HT1080 (cell line): ENCODE measurements around the gene UGGT2. TPM values are rescaled to one million over a fixed set of nuclear protein-coding genes. Genes with fewer than 3 reads are reported as not detected.
A peak's percentile ranks its signal among the peaks of the same experiment; 100 is the strongest.
"Not testable (repeated sequence)": the region's sequence is repeated elsewhere in the genome, so short reads cannot be mapped to it uniquely, and the experiment has no call there.

Experiments used
- DNase-seq: peaks from one replicate; pipeline ENCODE4 v3.0.0-alpha.2; 2015; ENCODE audit warnings: low read depth
- total RNA-seq: library from RNA; depleted of rRNA; stranded (reverse); fragments of >200 nt; shearing (Covaris generic); gene quantifications from 2 replicates; pipeline ENCODE4 v1.2.3, GENCODE V29; 2014

The UGGT2 gene
- total RNA-seq, 1 experiment from 2014 or later = 24.5 TPM

DNA sequence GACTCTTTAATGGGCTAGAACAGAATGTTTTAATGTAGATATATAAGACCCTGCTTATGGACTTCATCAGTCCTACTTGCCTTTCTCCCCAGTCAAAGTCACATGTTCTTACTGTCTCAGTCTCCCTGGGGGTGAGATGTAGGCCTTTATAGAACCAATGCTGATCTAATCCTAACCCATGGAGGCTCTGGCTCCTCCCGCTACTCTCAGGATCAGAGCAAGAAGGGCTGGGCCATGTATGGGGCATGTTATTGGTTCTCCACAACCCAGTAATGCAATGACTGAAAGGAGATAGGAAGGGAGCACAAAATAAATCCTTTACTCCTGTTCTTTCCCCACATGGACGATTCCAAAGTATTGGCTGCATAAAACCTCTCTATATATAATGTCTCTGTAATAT, 82.3 kb downstream of the UGGT2 start:
- no peak for DNase-seq

DNA sequence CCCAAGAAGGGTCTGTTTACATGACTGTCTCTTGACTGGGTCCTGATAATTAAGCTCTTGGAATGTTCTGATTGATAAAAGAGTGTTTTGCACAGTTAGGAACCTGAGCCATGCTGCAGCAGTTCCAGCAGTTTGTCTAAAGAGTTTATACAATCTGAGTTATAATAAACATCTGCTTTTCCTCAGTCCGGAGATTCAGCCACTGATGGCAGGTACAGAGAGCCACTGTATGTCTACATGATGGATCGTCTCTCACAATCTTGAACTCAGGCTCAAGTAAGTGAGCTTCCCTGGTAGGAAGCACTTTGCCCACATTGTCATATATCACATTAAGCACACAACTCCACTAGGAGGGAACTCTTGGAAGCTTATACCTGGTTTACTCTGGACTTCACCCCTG, 84.3 kb downstream of the UGGT2 start:
- no peak for DNase-seq

DNA sequence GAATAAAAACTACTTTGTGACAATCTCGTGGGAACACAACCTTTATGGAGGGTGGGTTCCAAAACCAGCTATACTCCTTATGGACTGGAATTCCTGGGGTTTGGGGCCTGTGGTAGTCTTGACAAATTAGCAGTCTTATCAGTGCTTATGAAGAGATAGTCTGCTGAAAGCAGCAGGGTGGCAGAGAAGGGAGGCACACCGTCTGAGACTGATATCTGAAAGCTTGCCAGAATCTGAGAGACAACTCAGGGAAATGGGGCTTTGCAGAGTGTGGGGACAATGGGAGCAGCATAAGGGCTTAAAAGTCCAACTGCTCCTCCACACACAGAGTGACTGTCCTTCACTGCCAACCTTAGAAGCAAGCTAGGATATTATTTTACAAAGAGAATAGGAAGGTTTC, 95.9 kb downstream of the UGGT2 start:
- no peak for DNase-seq

DNA sequence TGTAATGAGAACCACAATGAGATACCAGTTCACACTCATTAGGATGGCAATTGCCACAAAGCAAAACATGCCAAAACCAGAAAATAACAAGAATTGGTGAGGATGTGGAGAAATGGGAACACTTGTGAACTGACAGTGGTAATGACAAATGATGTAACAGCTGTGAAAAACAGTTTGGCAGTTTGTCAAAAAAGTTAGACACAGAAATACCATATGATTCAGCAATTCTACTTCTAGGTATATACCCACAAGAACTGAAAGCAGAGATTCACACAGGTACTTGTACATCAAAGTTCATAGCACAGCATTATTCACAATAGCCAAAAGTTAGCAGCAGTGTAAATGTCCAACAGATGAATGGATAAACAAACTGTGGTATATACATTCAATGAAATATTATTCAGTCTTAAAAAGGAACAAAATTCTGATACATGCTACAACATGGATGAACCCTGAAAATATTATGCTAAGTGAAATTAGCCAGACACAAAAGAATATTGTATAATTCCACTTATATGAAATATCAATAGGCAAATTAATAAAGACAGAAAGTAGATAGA, 96.5 kb downstream of the UGGT2 start:
- peak; percentile 30 for DNase-seq

DNA sequence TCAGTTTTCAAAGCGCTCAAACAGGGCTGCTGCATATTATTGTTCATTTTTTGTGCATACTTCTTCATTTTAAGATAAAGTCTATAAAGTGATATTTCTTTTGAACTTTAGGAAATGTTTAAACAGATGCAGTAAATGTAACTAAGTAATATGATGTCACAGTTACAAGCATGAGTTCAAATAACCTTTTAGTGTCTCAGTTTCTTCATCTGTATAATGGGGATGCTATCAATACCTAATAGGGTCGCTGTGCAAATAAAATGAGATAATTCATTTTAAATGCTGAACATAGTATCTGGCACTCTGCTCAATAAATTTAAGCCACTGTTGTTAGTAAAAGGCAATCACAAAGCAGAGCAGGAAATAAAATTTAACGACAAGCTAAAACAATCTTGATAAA, 97.5 kb downstream of the UGGT2 start:
- DNase-seq = no peak

DNA sequence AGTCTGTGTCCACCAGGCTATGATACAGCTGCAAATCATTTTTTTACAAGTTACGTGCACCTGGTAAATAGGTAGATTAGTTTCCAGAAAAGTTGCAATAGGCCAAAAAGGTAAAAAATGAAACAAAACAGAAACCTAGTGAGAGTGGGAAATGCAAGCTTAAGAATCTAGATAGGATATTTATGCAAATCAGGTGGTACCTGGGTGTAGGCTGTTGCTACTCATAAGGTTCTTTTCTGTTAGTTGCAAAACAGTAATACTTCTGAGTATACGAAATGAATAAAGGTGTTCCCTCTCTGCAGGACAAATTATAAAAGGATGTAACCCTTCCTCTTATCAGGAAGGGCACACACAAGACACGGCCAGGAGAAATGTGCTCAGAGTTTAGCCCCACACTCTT, 97.9 kb downstream of the UGGT2 start:
- no peak for DNase-seq

DNA sequence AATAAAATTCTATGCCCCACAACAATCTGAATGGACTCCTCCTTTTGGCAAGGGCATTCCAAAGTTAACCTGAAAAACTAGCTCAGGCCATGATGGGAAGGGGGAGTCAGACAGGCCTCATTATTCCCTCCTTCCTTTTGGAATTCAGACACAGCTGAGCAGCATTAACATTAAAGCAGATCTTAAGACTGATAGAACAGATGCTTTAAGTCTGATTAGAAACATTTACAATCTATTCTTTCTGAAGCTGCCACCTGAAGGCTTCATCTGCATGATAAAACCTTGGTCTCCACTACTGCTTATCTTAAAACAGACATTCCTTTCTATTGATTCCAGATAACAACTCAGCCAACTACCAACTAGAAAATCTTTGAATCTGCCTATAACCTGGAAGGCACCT, 98.9 kb downstream of the UGGT2 start:
- no peak for DNase-seq

DNA sequence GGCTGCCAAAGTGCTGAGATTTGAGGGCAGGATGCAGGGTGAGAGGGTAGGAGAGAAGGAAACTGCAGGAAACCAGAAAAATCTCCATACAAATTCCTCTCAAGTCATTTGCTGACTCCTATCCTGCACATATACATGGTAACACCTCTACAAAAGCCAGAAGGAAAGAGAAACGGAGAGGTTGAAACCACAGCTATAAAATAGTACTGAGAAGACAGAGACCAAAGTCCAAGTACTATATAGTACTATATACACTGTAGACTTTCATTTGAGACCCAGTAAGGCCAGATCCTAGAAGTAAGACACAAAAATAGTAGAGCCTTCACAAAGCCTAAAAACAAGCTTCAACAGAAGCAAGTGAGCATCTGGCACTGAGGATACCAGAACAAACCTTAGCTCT, 103.1 kb downstream of the UGGT2 start:
- DNase-seq = no peak

DNA sequence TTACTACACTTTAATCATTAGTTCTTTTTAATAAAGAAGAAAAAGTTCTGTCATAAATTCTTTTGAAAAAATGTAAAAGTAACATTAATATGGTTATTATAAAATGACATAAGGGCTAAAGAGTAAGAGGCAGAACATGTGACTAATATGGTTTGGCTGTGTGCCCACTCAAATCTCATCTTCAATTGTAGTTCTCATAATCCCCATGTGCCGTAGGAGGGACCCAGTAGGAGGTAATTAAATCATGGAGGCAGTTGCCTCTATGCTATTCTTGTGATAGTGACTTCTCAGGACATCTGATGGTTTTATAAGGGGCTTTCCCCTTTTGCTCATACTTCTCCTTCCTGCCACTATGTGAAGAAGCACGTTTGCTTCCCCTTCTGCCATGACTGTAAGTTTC, 104.5 kb downstream of the UGGT2 start:
- peak; percentile 50 for DNase-seq

DNA sequence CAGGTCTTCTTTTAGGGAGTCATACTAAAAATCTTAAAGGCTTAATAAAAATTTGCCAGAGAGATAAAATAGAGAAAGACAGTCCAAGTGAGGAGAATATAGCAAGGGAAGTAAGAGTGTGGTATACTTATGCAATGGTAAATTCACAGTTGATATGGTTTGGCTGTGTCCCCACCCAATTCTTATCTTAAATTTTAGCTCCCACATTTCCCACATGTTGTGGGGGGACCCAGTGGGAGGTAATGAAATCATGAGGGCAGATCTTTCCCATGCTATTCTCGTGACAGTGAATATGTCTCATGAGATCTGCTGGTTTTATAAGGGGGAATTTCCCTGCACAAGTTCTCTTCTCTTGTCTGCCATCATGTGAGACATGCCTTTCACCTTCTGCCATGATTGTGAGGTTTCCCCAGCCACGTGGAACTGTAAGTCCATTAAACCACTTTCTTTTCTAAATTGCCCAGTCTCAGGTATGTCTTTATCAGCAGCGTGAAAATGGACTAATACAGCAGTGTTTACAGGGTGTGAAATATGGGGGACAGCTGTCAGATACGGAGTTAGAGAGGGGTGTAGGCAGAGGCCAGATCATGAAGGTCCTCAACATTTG, 115.4 kb downstream of the UGGT2 start:
- DNase-seq = no peak

DNA sequence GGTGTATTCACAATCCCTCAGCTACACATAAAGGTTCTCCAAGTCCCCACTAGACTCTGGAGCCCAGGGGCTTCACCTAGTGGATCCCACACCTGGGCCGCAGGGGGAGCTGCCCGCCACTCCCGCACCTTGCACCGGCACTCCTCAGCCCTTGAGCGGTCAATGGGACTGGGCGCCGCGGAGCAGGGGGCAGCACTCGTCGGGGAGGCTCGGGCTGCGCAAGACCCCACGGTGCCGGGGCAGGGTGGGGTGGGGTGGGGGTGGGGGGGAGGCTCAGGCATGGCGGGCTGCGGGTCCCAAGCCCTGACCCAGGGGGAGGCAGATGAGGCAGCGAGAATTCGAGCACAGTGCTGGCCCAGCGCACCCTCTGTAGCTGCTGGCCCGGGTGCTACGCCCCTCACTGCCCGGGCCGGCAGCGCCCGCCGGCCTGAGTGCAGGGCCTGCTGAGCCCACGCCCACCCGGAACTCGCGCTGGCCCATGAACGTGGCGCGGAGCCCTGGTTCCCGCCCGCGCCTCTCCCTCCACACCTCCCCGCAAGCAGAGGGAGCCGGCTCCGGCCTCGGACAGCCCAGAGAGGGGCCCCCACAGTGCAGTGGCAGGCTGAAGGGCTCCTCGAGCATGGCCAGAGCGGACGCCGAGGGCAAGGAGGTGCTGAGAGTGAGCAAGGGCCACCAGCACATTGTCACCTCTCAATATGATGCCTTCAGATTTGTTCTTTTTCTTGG, 121.7 kb downstream of the UGGT2 start:
- DNase-seq = no peak

DNA sequence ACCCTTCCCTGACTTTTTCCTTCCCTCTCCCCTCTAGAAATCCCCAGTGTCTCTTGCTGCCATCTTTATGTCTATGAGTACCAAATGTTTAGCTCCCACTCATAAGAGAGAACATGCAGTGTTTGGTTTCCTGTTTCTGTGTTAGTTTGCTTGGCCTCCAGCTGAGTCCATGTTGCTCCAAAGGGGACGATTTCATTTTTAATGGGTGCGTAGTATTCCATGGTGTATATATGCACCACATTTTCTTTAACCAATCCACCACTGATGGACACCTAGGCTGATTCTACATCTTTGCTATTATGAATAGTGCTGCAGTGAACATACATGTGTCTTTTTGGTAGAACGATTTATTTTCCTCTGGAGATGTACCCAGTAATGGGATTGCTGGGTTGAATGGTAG, 123.8 kb downstream of the UGGT2 start:
- DNase-seq = no peak

DNA sequence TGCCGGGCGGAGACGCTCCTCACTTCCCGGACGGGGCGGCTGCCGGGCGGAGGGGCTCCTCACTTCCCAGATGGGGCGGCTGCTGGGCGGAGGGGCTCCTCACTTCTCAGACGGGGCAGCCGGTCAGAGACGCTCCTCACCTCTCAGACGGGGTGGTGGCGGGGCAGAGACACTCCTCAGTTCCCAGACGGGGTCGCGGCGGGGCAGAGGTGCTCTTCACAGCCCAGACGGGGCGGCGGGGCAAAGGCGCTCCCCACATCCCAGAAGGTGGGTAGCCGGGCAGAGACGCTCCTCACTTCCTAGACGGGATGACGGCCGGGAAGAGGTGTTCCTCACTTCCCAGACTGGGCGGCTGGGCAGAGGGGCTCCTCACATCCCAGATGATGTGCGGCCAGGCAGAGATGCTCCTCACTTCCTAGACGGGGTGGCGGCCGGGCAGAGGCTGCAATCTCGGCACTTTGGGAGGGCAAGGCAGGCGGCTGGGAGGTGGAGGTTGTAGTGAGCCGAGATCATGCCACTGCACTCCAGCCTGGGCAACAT, 124.8 kb downstream of the UGGT2 start:
- not testable (repeated sequence) for DNase-seq

DNA sequence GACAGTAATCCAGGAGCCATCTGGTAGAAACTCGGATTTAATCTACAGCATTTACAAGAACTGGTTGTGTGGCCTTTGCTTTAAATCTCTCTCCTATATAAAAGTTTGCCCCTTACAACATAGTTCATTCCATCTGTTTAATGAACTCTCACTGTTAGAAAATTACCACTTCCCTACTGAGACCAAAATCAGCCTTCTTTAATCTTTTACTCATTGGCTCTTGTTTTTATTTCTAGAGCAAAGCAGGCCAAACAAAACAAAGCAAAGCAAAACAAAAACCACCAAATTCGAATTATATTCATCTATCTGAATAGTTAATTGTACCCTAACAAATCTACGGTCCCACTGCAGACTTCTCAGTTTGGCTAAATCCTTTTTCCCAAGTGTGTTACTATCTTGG, 127.0 kb downstream of the UGGT2 start:
- DNase-seq = no peak

DNA sequence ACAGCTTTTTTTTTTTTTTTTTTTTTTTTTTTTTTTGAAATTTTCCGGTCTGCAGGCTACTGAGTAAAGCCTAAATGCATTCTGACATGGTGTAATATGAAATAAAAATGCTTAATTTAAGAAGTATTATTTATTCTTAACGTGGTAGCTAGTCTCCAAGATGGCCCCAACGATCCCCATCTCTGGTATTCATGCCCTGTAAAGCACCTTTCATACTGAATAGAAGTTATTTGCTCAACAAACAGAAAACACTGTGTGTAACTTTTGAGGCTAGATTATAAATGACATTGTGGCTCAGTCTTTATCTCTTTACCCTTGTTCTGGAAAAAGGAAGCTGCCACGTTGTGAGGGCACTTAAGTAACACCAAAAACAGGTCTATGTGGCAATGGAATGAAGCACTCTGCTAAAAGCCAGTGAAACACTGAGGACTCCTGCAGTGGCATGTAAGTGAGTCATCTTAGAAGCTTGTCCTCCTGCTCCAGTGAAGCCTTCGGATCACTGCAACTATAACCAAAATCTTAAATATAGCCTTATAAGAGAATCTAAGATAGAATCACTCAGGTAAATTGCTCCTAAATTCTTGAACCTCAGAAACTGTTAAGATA, 128.7 kb downstream of the UGGT2 start:
- peak; percentile 63 for DNase-seq

DNA sequence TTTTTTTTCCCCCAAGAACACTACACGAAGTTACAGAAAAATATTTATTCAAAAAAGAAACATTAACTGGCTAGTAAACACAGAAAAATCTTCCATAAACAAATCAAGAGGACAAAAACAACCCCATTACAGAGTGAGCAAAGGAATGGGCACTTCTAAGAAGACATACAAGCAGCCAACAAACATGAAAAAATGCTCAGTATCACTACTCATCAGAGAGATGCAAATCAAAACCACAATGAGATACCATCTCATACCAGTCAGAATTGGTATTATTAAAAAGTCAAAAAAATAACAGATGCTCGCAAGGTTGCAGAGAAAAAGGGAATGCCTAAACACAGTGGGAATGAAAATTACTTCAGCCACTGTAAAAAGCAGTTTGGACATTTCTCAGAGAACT, 131.7 kb downstream of the UGGT2 start:
- DNase-seq = no peak

DNA sequence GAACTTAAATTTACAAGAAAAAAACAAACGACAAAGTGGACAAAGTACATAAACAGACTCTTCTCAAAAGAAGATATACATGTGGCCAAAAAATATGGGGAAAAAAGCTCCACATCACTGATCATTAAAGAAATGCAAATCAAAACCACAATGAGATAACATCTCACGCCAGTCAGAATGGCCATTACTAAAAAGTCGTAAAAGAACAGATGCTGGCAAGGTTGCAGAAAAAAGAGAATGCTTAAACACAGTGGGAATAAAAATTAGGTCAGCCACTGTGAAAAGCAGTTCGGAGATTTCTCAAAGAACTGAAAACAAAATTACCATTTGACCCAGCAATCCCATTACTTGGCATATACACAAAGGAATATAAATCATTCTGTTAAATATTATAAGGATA, 132.7 kb downstream of the UGGT2 start:
- no peak for DNase-seq

DNA sequence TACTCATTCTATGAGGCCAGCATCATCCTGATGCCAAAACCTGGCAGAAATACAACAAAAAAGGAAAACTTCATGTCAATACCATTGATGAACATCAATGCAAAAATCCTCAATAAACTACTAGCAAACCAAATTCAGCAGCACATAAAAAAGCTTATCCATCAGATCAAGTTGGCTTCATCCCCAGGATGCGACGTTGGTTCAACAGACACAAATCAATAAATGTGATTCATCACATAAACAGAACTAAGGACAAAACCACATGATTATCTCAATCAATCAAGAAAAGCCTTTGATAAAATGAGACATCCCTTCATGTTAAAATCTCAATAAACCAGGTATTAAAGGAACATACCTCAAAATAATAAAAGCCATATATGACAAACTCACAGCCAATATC, 134.3 kb downstream of the UGGT2 start:
- DNase-seq = no peak

DNA sequence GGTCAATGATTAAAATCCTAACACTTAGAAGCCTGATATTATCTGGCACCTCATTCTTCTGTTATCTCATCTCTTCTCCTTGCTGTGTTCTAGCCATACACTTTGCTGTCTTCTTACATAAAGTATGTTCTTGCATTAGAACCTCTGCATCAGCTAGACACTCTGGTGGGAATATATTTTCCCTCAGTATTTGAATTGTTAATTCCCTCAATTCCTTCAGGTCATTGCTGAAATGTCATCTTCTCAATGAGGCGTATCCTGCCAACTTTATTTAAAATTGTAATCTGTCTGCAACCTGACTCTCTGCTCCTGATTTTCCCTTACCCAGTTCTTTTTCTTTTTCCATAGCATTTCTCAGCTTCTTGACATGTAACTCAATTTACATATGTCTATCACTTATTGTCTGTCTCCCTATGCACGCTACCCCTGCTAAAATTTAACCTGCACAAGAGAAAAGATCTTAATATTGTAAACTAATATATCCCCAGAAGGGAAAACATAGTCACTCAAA, 138.2 kb downstream of the UGGT2 start:
- no peak for DNase-seq

DNA sequence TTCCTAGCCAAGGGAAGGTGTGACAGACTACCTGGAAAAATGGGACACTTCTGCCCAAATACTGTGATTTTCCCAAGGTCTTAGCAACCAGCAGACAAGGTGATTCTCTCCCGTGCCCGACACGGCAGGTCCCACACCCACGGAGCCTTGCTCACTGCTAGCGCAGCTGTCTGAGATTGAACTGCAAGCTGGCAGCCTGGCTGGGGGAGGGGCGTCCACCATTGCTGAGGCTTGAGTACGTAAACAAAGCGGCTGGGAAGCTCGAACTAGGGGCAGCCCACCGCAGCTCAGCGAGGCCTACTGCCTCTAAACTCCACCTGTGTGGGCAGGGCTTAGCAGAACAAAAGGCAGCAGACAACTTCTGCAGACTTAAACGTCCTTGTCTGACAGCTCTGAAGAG, 146.2 kb downstream of the UGGT2 start:
- DNase-seq = no peak

DNA sequence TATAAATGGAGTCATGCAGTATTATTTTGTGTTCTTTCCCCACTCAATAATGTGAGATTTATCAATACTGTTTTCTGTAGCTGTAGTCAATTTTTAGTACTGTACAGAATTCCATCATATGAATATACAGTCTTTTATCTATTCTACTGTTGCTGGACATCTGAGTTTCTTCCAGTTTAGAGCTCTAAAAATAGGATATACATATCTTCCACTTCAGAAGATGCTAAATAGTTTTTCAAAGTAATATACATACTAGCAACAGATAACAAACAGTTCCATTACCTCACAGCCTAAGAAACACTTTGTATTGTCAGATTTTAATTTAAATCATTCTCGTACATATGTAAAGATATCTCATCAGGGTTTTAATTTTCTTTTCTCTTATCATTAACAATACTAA, 149.6 kb downstream of the UGGT2 start:
- no peak for DNase-seq

DNA sequence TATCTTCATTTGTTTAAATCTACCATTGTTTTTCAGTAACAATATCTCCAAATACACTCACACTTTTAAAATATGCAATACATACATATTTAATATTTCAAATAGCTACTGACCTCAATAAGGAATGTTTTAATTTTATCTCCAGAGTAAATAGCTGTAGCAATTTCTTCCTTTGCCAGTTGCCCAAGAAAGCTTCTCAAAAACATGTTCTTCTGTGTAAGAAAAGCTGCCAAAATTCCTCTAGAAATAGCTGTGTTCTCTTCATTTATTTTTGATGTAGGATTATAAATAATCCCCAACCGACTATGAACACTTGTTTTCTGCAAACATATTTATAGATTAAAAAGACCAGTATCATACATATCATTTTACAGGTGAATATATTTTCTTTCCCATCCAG, 150.5 kb downstream of the UGGT2 start:
- DNase-seq = no peak
